HL-60/S4 treated with phorbol 12-myristate 13-acetate at 8.2 ng/mL for 4 days and 3 days (cell line): ENCODE measurements around the gene HARBI1.

Experiments
- in situ Hi-C: fragments of 300-500 bp; cut with MboI; formaldehyde crosslinking; loops from 2 replicates; pipeline ENCODE4 v1.15.0; 2022; ENCODE audit warnings: low sequenced_read_pairs

The HARBI1 gene

GRCh38 chr11:46617134-46617971 is at the start of gene HARBI1, which contains the start of gene ATG13:
Gene HARBI1, minus strand, starts transcription at chr11:46617227. Its CDS starts 990 bp downstream, at chr11:46616237.
Gene ATG13, plus strand, starts transcription at chr11:46617553. Its CDS starts 26,739 bp downstream, at chr11:46644292.
- in situ Hi-C loops = no loop called here

GRCh38 chr11:46666516-46666915 is 49.5 kb upstream of the HARBI1 start:
- in situ Hi-C loops = no loop called here

GRCh38 chr11:46665356-46665755 is 48.3 kb upstream of the HARBI1 start:
- in situ Hi-C loops = no loop called here

GRCh38 chr11:46664612-46665011 is 47.6 kb upstream of the HARBI1 start:
- in situ Hi-C loops = no loop called here

- in situ Hi-C loops = no loop called here
These were observed 46.4 kb upstream of the HARBI1 start for GRCh38 chr11:46663277-46663940.

- in situ Hi-C loops = no loop called here
These were observed 45.3 kb upstream of the HARBI1 start for GRCh38 chr11:46662366-46662765.

- in situ Hi-C loops = no loop called here
These were observed 44.8 kb upstream of the HARBI1 start for GRCh38 chr11:46661836-46662235.

GRCh38 chr11:46659908-46660307 is 42.9 kb upstream of the HARBI1 start:
- in situ Hi-C loops = no loop called here

- in situ Hi-C loops = no loop called here
These were observed 41.2 kb upstream of the HARBI1 start for GRCh38 chr11:46658259-46658658.

GRCh38 chr11:46657186-46657585 is 40.2 kb upstream of the HARBI1 start:
- in situ Hi-C loops = no loop called here

GRCh38 chr11:46655631-46656030 is 38.6 kb upstream of the HARBI1 start:
- in situ Hi-C loops = no loop called here

- in situ Hi-C loops = no loop called here
These were observed 32.2 kb upstream of the HARBI1 start for GRCh38 chr11:46649180-46649738.

- in situ Hi-C loops = no loop called here
These were observed 27.0 kb upstream of the HARBI1 start for GRCh38 chr11:46643986-46644385.

- in situ Hi-C loops = no loop called here
These were observed 26.5 kb upstream of the HARBI1 start for GRCh38 chr11:46643531-46643930.

- in situ Hi-C loops = no loop called here
These were observed 25.8 kb upstream of the HARBI1 start for GRCh38 chr11:46642627-46643335.

GRCh38 chr11:46641639-46642038 is 24.6 kb upstream of the HARBI1 start:
- in situ Hi-C loops = no loop called here

- in situ Hi-C loops = no loop called here
These were observed 23.2 kb upstream of the HARBI1 start for GRCh38 chr11:46640036-46640788.

GRCh38 chr11:46639197-46639839 is 22.3 kb upstream of the HARBI1 start:
- in situ Hi-C loops = no loop called here

GRCh38 chr11:46637546-46637945 is 20.5 kb upstream of the HARBI1 start:
- in situ Hi-C loops = no loop called here

GRCh38 chr11:46635557-46636139 is 18.6 kb upstream of the HARBI1 start:
- in situ Hi-C loops = no loop called here
